RPMI8226 (cell line): ENCODE results near the gene SHOX.
"Not testable (repeated sequence)": the region's sequence is repeated elsewhere in the genome, so short reads cannot be mapped to it uniquely, and the experiment has no call there.

ENCODE experiments used
- DNase-seq: peaks from one replicate; pipeline ENCODE4 v3.0.0-alpha.2; 2015

Gene SHOX

DNA sequence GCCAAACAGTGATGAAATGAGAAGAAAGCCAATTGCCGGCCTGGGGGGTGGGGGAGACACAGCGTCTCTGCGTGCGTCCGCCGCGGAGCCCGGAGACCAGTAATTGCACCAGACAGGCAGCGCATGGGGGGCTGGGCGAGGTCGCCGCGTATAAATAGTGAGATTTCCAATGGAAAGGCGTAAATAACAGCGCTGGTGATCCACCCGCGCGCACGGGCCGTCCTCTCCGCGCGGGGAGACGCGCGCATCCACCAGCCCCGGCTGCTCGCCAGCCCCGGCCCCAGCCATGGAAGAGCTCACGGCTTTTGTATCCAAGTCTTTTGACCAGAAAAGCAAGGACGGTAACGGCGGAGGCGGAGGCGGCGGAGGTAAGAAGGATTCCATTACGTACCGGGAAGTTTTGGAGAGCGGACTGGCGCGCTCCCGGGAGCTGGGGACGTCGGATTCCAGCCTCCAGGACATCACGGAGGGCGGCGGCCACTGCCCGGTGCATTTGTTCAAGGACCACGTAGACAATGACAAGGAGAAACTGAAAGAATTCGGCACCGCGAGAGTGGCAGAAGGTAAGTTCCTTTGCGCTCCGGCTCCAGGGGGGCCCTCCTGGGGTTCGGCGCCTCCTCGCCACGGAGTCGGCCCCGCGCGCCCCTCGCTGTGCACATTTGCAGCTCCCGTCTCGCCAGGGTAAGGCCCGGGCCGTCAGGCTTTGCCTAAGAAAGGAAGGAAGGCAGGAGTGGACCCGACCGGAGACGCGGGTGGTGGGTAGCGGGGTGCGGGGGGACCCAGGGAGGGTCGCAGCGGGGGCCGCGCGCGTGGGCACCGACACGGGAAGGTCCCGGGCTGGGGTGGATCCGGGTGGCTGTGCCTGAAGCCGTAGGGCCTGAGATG lies at the start of gene SHOX:
Gene SHOX (plus strand): TSS at position 180 of the 885 bp plus-strand sequence. CDS start 107 bp downstream, at position 287.
- no peak for DNase-seq

DNA sequence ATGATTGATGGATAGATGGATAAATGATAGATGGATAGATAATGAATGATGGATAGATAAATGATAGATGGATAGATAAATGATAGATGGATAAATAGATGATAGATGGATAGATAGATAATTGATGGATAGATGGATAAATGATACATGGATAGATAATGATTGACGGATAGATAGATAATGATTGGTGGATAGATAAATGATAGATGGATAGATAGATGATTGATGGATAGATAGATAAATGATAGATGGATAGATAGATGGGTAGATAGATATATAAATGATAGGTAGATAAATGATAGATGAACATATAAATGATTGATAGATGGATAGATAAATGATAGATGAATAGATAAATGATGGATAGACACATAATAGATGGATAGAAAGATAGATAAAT lies 49.5 kb upstream of the SHOX start:
- no peak for DNase-seq

DNA sequence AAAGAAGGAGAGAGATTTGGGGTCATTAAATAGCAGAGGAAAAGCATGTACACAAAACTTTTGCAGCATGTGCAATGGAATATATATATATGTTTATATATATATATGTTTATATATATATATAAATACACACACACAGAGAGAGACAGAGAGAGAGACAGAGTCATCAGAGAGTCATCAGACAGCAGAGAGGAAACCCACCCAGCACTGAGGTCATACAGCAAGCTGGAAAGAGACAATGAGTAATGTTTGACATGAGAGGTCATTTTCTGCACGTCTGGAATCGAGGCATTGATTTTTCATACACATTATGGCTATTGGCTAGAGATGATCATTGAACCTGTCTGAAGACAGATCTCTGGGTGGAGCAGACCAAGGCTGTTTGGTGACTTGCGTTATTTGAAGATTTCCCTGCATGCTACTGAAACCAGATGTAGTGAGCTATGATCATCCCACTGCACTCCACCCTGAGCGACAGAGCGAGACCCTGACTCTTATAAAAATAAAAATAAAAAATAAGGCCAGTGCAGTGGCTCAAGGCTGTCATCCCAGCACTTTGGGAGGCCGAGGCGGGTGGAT lies 48.8 kb upstream of the SHOX start:
- no peak for DNase-seq

DNA sequence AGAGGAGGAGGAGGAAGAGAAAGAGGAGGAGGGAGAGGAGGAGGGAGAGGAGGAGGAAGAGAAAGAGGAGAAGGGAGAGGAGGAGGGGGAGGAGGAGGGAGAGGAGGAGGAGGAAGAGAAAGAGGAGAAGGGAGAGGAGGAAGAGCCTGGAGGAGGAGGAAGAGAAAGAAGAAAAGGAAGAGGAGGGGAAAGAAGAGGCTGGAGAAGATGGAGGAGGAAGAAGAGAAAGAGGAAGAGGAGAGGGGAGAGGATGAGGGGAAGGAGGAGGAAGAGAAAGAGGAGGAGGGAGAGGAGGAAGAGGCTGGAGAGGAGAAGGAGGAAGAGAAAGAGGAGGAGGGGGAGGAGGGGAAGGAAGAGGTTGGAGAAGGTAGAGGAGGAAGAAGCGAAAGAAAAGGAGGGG lies 46.0 kb upstream of the SHOX start:
- no peak for DNase-seq

DNA sequence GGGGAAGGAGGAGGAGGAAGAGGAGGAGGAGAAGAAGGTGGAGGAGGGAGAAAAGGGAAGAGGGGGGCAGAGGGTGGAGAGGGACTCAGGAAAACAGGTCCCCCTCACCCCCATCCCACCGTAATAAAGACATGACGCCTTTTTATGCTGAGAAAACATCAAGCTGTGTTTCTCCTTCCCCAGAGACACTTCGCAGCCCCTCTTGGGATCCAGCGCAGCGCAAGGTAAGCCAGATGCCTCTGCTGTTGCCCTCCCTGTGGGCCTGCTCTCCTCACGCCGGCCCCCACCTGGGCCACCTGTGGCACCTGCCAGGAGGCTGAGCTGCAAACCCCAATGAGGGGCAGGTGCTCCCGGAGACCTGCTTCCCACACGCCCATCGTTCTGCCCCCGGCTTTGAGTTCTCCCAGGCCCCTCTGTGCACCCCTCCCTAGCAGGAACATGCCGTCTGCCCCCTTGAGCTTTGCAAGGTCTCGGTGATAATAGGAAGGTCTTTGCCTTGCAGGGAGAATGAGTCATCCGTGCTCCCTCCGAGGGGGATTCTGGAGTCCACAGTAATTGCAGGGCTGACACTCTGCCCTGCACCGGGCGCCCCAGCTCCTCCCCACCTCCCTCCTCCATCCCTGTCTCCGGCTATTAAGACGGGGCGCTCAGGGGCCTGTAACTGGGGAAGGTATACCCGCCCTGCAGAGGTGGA lies 45.3 kb upstream of the SHOX start:
- no peak for DNase-seq

DNA sequence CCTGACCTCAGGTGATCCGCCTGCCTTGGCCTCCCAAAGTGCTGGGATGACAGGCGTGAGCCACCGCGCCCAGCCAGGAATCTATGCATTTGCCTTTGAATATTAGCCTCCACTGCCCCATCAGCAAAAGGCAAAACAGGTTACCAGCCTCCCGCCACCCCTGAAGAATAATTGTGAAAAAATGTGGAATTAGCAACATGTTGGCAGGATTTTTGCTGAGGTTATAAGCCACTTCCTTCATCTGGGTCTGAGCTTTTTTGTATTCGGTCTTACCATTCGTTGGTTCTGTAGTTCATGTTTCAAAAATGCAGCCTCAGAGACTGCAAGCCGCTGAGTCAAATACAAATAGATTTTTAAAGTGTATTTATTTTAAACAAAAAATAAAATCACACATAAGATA lies 44.2 kb upstream of the SHOX start:
- no peak for DNase-seq

DNA sequence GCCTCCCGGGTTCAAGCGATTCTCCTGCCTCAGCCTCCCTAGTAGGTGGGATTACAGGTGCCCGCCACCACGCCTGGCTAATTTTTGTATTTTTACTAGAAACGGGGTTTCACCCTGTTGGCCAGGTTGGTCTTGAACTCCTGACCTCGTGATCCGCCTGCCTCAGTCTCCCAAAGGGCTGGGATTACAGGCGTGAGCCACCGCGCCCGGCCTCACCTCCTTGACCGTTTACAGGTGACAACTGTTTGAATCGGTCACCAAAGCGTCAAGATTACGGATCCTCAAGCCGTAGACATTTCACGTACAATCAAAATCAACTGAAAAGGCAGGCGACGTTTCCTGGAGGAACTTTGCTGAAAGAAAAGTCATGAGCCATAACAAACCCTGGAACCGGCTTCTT lies 41.3 kb upstream of the SHOX start:
- not testable (repeated sequence) for DNase-seq

DNA sequence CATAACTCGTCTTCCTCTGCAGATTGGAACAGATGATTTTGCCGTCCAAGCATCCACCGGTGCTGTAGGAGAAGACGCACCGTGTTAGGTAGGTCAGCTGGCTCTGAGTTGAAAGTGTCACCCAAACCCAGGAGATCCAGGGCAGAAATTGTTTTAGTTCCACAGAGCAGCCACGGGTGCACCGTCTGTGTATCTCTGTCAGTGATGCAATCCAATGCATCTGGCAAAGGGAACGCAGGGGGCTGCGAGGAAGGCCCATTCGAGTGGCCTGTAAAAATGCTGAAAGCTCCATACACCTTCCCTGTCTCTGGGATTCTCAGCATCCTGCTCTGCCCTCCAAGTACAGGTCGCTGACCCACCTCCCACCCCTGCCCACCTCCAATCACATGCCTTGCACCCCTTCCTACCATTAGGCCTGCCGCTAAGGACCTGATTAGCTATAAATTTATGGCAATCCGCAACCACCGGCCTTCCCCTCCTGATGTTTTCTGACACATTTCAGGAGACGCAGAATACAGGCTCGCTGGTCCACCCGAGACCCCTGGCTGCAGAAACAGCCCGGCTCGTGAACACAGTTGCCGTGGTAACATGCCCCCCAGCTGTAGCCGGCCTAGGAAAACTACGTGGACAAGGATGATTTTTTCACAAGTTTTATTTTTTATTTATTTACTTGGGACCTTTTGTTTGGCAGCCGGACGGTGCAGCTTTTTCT lies 39.7 kb upstream of the SHOX start:
- DNase-seq, result no peak

DNA sequence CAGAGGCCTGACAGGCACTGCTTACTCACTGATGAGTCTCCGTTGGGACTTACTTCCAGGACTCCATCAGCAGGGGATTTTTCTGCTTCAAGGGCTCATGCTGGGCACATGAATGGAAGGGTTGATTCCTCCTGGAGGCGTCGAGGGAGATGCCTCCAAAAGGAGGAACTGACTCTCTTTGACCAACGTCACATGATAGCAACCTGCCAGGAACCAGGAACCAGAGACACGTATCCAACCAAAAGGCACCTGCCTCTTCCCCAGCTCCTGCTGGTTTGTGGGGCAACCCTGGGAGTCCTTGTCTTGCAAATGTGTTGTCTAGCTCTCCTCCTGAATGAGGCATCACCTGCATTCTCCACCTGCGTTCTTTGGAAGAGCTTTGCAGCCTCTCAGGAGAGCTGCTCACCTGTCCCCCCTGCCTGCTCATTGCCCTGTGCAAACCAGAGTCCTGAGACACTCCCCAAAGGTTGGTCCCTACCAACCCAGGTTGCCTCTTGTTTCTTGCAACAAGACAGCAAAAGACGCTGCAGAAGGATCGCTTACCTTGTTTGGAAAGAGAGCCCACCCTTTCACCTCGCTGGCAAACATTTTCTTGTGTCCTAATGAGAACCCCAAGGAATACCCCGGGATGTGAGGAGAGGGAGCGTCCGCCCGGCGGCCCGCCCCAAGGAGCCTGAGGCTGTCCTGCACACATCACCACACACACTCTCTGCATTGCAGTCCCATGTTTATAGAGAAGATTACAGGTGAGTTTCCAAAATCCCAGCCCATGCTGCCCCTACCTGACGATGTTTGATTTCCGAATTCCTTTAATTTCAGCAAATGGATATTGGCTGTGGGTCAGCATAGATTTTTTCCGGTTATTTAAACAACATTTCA lies 30.5 kb upstream of the SHOX start:
- no peak for DNase-seq

DNA sequence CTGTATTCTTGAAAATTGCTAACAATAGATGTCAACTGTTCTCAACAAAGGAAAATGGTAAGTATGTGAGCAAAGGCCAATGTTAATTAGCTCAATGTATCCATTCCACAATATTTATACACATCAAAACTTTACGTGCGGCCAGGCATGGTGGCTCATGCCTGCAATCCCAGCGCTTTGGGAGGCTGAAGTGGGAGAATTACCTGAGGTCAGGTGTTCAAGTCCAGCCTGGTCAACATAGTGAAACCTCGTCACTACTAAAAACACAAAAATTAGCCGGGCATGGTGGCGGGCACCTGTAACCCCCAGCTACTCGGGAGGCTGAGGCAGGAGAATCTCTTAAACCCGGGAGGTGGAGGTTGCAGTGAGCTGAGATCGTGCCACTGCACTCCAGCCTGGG lies 27.6 kb upstream of the SHOX start:
- not testable (repeated sequence) for DNase-seq

DNA sequence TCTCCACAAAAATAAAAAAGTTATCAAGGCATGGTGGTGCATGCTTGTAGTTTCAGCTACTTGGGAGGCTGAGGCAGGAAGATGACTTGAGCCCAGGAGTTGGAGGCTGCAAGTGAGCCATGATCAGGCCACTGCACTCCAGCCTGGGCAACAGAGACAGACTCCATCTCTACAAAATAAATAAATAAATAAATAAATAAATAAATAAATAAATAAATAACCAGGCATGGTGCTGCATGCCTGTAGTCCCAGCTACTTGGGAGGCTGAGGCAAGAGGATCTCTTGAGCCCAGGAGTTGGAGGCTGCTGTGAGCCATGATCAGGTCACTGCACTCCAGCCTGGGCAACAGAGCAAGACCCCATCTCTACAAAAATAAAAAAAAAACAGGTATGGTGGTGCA lies 26.0 kb upstream of the SHOX start:
- not testable (repeated sequence) for DNase-seq

DNA sequence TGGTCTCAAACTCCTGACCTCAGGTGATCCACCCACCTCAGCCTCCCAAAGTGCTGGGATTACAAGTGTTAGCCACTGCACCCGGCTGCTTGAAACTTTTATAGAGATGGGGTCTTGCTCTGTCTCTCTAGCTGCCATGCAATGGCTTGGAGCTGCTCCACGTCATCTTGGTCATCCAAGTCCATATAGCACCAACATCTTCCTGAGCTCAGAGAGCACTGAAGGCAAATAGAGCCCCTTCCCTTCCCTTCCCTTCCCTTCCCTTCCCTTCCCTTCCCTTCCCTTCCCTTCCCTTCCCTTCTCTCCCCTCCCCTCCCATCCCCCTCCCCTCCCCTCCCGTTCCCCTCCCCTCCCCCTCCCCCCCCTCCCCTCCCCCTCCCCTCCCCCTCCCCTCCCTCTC lies 22.5 kb upstream of the SHOX start:
- not testable (repeated sequence) for DNase-seq

DNA sequence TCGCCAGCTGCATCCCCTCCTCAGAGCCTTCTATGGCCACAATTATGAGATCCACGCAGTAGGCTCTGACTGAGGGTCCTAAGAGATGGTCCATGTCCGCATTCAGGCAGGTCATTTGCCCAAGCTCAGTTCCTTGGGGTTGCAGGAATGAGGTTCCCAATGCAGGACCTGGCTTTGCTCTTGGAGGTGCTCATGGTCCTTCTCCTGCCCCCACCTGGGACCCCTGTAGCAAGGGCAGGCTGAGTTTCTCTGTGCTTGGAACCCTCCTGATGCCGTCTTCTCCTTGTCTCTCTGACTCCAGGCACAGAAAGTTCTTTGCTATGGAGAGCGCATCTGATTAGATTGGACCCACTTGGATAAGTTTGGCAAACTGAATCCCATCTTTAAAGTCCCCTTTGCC lies 16.5 kb upstream of the SHOX start:
- DNase-seq, result no peak

DNA sequence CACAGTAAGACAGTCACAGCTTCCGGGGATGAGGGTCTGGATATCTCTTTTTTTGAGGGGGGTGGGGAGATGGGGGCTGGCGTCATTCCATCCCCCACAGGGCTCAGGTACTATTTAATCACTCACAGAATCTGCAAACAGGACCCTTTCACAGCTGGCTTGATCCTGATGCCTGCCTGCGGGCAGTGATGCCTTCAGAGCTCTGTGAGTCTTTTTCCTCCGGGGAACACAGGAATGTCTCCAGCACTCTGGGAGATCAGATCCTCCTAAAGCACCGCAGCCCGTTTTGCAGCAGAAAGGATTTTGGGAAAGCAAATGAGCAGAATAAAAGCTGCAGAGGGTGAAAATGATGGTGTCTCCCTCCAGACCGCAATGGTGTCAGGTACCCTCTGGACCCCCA lies 13.2 kb upstream of the SHOX start:
- DNase-seq, result no peak

DNA sequence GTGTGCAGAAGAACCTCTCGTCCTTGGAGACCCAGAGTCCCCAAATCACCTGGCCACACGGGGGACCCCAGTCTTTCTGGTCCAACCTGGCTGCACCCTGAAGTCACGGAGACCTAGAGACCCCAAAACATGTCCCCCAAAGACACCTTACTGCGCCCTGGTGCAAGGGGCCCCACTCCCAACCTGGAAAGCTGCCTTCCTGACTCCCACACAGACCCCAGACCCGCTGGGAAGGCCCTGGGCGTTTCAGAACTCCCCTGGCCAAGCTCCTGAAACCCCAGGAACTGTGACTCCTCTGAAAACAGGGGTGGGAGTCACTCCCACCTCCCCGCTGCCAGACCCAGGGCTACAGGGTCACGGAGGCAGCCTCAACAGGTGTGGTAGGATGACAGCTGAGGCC lies 12.7 kb upstream of the SHOX start:
- no peak for DNase-seq

DNA sequence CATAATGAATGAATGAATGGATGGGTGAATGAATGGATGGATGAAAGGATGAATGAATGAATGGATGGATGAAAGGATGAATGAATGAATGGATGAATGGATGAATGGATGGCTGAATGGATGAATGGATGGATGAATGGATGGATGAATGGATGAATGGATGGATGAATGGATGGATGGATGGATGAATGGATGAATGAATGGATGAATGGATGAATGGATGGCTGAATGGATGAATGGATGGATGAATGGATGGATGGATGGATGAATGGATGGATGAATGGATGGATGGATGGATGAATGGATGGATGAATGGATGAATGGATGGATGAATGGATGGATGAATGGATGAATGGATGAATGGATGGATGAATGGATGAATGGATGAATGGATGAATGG lies 12.3 kb upstream of the SHOX start:
- DNase-seq, result not testable (repeated sequence)

DNA sequence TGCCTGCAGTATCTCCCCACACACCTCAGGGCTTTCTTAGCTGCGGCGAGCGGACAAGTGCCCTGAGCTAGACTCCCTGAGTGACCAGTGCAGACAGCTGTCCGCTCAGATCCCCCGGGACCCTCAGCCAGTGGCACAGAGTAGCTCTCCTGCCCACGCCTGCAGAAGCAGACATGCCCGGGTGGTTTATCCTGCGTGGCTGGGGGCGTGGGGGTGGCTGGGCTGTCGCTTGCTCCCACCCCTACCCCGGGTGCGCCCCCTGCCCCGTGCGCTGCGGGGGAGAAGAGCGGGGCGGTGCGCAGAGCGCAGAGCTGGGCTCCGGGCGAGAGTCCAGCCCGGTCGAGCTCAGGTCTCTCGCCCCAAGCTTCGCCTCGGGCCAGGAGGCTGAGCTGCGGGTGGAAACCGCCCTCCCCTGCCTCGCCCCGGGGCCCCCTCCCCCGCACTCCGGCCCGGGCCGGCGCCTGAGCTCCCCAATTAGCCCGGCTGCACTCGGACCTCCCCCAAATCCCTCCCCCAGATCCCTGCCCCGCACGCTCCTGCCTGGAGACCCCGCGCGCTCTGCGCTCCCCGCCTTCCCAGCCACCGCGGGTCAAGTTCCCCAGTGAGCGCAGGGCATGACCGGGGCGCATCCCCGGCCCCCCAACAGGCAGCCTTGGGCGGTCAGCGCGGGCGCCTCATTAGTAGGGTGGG lies 11.7 kb upstream of the SHOX start:
- no peak for DNase-seq

DNA sequence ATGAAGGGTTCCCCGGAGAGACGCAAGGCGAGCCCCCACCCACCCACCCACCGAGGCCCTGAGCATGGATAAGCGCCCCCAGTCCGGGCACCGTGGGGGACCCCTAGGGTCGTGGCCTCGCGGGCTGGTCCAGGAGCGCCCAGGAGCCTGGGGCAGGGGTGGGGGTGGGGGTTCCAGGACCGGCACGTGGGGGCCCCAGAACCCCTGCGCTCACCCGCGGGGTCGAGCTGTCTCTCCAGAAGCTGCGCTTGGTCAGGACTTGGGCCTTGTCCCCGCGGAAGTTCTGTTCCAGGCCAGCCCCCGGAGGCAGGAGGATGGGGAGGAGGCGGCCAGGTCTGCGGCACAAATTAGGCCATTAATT lies 11.2 kb upstream of the SHOX start:
- DNase-seq, result no peak

DNA sequence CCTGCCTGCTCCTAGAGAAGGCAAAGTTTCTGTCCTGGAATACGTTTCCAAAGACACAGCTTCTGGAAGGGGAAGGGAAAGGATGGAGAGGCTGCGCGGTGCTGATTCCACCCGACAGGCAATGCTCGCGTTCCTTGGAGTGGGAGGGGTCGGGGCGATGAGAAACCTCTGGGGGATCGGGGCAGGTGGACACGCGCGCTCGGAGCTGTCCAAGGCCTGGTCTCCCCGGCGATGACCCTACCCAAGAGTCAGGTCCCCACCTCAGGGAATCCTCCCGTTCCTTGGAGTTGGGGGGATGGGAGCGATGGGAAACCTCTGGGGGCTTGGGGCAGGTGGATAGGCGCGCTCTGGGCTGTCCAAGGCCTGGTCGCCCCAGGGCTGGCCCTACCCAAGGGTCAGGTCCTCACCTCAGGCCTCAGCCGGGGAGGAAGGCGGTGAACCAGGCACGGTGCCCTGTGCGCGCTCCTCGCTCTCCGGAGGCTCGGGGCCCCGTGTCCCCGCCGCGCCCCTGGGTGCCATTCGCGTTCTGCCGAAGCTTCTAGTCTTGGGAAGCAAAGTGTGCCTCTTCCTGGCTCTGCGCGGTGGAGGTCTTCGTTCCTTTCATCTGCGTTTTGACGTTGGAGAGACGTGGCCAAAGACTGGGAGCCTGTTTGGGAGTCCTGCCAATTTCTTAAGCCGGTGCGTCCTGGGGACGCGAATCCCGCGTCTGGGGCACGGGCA lies 10.6 kb upstream of the SHOX start:
- no peak for DNase-seq

DNA sequence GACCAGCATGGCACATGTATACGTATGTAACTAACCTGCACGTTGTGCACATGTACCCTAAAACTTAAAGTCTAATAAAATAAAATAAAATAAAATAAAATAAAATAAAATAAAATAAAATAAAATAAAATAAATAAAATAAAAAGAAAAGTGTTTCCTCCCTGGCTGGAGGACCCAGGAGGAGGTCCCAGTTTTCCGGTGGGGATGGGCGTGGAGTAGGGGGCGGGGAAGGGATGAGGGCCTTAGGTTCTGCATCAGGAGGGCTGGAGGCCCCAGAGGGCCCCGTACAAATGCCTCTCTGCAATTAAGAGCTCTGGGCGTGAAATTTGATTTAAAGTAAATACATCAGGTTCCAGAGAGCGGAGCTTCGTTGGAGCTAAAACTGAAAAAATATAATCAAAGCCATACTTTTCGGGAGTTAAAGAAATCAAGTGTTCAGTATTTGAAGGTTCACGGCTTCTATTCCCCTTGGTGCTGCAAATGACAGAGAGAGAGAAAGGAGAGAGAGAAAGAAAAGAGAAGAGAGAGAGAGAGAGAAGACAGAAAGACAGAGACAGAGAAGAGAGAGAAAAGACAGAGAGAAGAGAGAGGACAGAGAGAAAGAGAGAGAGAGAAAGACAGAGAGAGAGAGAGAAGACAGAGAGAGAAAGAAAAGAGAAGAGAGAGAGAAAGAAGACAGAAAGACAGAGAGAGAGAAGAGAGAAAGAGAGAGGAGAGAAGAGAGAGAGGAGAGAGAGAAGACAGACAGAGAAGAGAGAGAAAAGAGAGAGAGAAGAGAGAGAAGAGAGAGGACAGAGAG lies 8.7 kb upstream of the SHOX start:
- DNase-seq, result no peak
